Activated CD4-positive, CD25-positive, alpha-beta regulatory T cell treated with anti-CD3 and anti-CD28 coated beads, Interleukin-2, amount 50 U/mL, for 16 hours (primary cell): Measurements from ENCODE around the gene KANK4.

Experiments used
- DNase-seq: peaks from one replicate; pipeline ENCODE4 v3.0.0-alpha.2; 2020; ENCODE audit warnings: low read depth, low spot score

KANK4 gene

DNA sequence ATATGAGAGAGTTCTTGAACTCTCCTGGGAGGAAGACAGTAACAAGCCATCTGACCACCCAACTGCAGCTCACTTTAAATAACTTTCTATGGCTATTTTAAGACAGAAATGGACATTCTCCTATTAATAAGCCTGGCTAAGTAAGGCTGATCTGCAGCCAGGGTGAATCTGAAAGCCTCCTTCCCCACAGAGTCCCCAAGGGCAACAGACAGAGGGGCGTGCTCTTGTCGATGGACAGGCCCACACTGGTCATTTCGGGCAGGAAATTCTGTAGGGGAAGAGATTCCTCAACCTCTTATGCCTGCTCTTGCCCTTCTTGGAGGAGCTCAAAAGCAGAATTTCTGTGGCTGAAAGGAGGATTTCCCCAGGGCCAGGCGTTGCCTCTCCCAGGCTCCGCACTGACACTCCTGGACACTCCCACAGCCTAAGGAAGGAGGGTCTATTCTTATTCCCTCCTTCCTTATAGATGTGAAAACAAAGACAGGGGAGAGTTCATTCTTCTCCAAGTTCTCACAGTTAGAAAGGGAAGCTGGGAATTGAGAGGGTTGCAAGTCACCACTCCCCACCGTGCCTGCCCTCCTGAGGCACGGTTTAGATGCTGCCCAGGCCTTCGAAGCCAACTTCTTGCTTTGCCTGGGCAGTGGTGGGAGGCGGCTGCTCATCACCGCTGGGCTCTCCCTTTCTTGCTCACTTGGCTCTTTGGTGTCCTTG is 17.9 kb upstream of the KANK4 start:
- no peak for DNase-seq

DNA sequence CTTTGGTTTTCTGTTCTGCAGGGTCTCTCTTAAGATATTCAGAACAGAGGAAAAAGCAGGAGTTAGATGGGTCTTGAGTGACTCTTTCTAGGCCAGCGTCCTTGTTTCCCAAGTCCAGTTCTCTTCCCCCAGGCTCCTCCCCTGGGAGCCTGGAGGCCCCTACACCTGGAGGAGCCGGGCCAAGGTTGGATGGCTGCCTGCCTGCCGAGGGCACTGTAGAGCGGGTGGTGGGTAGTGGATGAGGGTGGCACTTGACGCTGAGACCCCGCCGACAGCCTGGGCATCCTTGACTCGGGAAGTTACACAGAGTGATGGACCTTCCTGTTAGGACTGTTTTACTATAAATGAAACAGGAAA is 17.4 kb upstream of the KANK4 start:
- no peak for DNase-seq

DNA sequence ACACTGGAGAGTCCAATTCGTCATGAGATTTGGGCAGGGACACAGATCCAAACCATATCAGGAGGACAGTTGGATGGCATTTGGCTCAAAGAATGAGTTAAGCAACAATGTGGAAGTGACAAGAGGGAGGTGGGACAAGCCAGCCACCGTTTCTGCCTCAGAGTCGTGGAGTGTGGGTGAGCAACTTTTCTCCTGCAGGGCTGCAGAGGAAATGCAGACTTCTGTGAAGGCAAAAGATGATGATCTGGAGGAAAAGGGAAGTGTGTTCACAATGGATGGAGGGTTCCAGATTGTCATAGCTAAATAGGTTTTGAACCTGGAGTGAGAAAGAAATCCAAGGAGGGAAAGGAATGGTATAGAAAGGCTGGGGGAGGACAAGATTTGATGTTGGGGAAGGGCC is 16.4 kb upstream of the KANK4 start:
- no peak for DNase-seq

DNA sequence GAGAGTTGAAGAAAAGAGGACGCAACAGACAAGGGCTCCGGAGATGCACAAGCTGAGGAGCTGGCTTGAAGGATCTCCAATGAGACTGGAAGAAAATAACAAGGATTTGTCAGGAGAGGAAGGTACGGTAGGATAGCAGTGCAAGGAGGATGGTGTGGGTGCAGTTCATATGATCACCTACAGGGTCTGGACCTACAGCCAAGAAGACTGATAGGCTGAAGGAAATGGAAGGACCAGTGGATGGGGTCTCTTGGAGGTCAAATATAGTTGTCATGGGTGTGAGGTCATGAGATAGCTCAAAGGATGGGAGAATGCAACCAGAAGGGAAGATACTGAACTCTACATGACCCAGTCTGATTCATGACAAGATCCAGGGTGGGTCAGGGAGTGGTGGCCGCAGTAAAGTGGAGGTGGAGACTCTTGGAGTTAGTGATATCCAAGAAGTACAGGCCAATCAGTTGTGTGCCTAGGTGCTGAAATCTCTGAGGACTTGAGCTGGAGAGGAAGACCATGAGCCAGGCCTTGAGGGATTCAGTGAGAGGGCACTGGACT is 15.3 kb upstream of the KANK4 start:
- no peak for DNase-seq

DNA sequence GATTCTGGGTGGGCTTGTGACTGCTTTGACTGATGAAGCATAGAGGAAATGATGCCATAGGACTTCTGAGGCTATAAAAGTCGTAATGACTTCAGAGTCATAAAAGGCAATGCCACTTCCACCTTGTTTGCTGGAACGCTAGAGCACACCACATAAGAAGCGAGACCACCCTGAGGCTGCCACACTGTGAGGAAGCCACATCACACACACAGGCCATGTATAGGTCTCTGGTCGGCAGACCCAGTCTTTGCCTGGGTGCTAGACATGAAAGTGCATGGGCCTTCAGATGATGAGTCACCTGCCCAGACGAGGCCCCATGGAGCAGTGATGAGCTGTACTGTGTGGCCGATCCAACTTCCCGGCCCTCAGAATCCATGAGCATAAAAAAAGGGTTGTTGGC is 14.2 kb upstream of the KANK4 start:
- DNase-seq: no peak

DNA sequence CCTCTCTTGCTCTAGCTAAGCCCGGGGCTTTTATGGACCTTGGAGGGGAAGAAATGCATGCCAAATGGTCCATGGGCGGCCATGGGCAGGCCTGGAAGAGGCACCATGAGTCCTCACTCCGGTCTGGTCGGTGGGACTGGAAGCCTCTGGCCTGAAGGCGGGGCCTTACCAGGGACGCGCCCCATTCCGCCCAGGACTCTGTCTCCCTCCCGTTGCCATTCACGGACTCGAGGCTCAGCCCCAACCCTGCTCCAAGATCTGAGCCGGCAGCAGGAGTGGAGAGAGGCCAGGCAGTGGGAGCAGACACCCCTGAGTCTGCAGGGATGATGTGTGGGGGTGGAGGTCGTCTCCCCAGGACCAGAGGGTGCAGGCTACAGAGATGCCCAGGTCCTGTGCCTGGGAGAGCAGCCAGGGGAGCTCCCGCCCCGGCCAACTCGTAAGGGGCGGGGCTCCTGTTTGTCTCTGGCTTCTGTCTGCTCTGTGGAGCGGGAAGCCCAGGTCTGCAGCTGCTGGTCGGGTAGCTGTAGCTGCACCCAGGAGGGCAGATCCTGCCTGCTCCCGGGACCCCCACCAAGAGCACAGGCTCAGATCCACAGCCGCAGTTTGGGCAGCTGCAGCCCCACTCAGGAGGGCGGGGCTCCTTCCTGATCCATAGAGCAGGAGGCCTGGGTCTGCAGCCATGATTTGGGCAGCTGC is 8.3 kb upstream of the KANK4 start:
- no peak for DNase-seq

DNA sequence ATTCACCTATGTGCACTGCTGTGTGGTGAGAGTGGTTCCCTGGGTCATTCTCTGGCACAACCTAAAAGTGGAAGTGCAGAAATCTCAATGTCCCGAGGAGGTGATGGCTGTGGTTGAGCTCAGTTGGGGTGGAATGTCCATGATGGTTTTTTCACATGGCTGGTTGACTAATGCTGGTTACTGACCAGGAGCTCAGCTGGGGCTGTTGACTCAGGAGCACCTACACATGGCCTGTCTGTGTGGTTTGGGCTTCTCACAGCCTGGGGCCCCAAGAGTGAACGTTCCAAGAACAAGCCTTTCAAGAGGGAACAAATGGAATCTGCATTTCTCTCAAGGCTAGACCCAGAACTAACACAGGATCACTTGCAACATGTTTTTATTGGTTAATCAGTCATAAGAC is 6.4 kb upstream of the KANK4 start:
- no peak for DNase-seq

DNA sequence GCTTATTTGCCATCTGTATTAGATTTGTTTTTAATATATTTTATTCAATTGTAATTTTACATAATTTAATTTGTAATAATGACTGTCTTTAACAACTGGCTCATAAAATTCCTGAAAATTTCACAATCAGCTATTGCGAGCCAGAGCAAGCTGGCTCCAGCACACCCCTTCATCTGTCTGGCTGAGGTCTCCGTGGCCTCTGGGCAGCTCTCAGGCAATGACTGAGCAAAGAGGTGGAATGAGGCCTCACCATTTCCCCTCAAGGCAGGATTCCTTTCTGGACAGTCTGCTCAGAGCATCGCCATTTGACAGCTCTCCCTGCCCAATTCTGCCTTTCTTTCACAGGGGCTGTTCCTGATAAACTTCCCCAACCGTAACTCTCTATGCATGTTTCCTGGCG is 5.8 kb upstream of the KANK4 start:
- DNase-seq: no peak

DNA sequence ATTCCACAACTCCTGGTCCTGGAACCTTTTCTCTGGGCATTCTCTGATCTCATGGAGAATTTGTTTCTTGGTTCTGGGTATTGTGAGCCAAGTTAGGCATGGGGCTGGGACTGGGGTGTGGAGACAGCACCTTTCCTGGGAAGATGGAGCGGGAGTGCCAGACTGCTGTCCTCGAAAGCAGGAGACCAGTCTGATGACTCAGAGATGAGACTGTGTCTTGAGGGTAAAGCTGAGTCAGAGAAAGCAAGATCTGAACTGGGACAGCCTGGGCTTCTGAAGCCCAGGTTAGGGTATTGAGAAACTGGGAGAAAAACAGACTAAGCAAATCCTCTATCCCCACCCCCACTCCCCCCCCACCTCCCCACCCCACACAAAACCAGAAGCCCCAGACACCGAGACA is 2.2 kb upstream of the KANK4 start:
- no peak for DNase-seq

DNA sequence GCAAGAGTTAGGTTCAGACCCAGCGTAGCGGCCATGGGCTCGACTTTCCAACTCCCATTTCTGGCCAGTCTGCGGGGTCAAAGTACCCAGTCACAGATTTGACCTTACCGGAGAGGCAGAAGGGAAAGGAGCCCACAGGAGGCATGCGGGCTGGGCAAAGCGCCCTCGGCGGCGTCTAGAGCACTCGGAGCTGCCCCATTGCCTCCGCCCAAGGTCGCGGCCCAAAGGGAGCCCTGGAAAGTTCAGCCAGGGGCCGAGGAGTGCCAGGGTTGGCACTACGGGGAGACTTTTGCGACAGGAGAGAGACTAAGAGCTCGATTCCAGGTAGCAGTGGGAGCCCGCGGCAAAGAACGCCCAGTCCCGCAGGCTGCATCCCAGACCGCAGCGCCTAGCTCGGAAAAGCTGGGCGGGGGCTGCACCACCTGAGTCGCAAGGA is 896 bp downstream of the KANK4 start:
- no peak for DNase-seq

DNA sequence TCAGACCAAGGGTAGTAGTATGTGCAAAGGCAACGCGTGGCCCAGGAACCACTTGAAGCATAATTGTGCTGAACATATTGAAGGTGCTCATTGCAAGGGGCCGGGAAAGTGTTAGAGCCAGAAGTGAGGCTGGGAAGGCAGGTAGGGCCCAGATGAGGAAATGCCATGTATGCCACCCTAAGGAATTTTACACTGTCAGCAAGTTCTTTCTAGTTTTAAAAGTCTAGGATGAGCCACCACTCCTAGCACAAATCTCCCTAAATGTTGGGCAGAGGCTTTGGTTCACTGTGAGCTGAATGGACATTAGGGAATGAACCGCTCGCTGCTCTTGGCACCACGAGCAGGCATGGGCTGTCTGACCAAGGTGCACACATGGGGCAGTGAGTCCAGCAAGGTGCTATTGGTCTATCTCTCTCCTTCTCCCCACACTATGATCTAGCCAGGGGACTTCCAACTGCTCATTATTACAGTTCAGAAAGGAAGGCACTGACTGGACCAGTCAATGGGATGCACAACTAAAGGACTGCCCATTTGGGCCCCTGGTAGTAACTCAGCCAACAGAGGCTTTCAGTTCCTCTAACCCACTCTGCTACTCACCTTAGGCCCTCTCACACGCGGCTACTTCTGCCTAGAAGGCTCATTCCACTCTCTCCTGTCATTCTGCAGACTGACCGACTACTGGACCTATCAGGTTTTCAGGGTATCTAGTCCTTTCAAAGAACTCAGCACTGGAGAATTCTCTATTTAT is 2.0 kb downstream of the KANK4 start:
- no peak for DNase-seq

DNA sequence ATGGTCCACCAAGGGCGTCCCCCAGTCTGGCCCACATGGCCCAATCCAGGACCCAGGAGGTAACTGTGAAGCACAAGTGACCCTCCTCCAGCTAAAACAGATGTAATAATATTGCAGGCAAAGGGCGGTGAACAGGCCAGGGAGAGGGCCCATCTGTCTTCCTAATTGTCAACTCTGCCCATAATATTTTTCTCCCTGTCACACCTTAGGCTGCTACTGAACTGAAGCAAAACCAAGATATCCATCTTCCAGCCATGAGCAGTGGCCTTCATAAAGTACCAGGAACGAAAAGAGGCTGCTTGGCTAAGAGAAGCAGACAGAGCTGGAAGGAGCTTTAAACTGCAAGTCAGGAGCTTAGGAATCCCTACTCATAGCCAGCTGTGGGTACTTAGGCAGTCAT is 3.1 kb downstream of the KANK4 start:
- DNase-seq: no peak

DNA sequence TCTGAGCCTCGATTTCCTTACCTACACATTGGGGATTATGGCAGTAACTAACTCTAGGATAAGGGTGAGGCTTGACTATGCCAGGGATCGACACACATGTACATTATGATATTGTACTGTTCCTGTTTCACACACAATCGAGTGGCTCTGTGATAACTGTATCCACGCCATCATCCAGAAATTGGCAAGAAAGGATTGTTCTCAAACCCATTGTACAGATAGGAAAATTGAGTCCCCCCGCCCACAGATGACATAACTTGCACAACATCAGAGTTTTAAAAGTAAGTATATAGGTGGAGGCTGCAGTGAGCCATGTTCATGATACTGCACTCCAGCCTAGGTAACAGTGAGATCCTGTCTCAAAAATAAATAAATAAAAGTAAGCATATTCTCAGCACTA is 3.8 kb downstream of the KANK4 start:
- no peak for DNase-seq

DNA sequence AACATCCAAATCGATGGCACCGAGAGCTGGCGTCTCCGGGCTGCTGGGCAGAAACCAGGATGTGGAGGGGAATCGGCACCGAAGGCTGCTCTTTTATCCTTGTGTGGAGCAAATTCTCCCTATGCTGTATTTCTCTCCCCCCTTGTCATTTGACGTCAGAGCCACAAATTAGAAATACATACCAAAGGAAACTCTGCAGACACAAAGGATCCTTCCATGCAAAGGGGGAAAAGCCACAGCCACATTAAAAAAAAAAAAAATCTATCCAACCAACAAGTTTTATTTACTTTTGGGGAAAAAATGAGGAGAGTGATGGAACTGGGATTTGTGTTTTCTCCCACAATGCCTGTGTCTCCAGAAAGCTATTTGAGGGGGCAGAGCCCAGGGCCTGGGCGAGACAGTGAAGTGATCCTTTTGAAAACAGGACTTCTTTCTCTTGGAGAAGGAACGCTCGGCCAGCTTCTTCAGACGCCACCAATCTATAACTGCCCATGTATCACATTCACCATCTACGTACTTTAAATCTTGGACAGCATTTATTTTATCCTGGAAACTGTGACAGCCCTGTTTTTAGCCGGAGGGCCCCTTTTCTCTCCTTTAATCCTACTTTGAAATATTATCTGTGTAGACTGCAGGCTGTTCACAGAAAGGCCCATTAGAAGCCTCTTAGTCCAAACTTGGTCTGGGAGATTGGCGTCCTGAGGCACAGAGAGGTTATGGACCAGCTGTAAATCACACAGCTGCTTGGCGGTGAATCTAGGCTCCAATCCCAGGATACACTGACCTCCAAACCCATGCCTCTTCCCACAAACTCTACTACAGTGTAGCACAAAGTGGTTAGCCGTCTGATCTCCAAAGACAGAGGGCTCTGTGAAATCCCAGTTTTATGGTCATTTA is 4.5 kb downstream of the KANK4 start:
- no peak for DNase-seq

DNA sequence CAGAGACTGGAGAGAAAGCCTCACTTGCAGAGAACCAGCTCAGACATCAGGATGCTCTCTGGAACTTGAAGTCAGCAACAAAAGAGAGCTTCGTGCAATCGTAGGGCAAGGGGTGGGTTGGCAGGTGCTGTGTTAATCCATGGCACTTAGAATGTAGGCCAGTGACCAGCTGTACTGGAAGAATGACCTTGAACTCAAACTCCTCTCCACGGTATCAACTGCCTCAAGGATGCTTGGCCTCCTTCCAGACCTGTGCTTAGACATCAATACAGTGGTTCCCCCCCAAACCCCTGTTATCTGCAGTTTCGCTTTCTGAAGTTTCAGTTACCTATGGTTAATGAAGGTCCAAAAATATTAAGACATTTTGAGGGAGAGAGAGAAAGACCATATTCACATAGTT is 6.5 kb downstream of the KANK4 start:
- no peak for DNase-seq

DNA sequence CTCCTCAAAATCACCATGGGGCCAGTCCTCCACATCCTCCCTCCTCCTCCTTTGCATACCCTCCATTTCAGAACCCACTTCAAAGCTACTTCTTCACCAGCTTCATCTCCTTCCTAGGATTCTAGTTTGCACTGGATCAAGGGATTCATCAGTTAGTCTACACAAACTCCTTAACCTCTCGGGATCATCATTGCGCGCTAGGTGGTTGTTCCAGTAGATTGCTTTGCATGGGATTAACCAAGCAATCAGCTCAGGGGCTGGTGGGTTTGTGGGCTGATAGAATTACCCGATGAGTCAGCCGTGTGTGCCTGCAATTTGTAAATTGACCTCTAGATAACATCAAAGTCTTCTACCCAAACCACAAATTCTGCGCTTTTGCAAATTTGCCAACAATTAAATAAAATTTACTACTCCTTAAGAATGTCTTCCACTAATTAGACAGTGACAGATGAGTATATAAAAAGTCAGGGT is 7.7 kb downstream of the KANK4 start:
- no peak for DNase-seq

DNA sequence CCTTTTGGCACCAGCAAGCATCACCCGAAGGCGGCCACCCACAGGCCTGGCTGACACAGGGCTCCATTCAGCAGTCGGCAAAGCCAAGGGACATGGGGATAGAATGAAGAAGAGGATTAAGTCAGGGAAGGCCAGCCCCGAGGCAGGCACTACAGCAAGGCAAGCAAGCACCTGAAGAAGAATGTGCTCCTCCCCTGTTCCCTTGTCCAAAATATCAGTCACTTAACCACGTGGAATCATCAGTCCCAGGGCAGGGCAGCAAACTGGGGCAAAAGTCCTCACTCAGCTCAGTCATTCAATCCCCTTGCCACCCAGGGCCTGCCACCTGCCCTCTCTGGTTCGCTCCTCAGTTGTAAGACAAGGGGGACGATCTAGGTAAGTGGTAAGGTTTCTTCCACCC is 9.3 kb downstream of the KANK4 start:
- DNase-seq: no peak

DNA sequence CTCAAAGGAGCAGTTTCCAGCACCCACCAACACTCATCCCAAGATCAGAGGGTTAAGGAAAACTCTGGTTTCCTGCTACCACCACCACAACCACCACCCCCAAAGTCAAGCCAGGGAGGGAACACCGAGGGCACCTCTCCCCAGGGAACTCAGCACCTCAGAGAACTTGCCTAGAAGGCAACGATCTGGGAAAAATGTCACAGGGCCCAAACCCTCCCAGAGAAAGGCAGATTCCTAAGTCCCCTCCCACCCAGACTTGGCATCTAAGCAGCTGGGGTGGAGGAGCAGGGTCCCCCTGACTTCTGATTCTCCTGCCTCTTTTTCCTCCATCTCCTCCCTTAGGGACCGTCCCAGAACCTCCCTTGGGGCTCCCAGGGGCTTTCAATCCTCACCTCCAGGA is 10.6 kb downstream of the KANK4 start:
- no peak for DNase-seq

DNA sequence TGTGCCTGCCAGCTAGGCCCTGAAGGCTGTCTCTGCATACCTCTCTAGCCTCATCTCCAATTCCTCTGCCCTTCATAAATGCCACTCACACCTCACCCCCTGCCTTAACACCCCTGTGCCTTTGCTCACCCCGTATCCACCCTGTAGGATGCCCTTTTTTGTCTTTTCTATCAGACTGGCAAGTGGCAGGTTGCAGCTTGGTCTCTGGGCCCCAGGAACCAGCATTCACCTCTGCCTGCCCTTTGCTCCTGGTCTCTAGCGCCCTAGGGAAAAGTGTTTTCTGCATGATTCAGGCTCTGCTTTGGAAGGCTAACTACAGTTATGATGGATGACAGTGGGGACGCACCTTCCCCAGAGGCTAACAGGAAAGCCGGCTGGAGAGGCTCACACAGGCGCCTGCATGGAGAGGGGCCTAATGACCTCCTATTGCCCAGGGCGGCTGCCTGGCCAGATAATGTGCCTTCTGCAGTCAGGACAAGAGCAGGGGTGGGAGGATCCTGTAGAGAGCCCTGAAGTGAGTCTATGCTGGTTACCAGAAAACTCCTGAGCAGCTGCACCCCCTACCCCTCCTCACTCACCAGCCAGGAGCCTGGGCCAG is 11.2 kb downstream of the KANK4 start:
- no peak for DNase-seq

DNA sequence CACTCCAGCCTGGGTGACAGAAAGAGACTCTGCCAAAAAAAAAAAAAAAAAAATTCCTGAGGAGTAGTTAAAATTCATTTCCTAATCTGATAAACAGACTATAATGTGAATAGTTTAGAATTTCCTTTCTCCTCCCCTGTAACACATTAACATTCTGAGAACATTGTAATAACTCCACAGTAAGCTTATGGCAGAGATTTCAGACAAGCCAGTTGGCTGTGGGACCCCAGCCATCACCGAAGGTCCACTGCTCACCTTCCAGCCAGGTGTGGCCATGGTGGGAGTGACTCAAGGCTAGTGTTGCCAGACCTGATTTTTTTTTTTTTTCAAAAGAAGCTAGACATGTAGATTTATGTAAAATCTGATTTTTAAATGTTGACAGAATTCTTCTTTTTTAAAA is 11.8 kb downstream of the KANK4 start:
- DNase-seq: no peak

DNA sequence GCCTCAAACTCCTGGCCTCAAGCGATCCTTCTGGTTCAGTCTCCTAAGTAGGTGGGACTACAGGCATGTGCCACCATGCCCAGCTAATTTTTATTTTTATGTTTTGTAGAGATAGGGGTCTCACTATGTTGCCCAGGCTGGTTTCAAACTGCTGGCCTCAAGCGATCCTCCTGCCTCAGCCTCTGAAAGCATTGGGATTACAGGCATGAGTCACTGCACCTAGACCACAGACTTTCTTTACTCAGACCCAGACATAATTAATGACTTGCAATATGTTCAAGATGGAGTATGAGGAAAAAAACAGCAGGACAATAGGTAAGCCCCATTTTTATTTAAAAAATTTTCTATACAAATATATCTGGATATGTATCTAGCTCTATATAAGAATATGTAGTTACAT is 13.2 kb downstream of the KANK4 start:
- no peak for DNase-seq
